ENCODE measurements around the gene HS3ST6. TPM values are rescaled to one million over a fixed set of nuclear protein-coding genes. Genes with fewer than 3 reads are reported as not detected.

The HS3ST6 gene
- total RNA-seq, 1 experiment from 2014 or later: not detected

DNA sequence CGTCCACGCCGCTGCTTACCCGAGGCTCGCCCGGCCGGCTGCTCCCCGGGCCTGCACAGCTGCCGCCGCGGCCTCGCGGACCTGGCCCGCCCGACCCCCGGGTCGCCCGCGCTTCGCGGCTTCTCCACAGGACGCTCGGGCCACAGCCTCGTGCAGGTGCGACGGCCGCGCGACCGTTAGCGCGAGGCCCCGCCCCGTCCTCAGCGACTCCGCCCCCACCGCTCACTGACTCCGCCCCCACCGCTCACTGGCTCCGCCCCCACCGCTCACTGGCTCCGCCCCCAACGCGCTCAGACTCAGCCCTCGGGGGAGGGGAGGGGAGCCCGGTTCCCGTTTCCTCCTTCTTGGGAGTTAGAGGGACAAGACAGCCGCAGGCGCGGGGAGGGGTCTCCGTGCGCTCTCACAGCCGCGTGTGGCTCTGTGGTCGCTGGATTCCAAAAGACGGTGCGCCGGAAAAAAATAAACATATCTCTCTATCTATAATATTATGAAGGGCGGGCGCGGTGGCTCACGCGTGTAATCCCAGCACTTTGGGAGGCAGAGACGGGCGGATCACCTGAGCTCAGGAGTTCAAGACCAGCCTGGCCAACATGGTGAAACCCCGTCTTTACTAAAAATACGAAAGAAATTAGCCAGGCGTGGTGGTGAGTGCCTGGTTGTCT lies 46.1 kb downstream of the HS3ST6 start, which contains the start of gene MEIOB:
Gene MEIOB (minus strand): TSS at position 191 of the 662 bp plus-strand sequence. CDS start 3,989 bp downstream, outside the sequence.
- ATAC-seq (peak; percentile 89), DNase-seq (ENCODE audit: low read depth, low spot score) (no peak)
- Histone ChIP-seq H3K9ac (ENCODE audit: low read length) (peak within 1 kb of the TSS; percentile 7; the same call in 1 of the 2 replicates), H3K4me3 (replicated peaks in 1 of 2; ENCODE audit: low read depth in 1 of 2, low read length in 2 of 2) (peak within 1 kb of the TSS; percentile 32 to 42), H3K27ac (ENCODE audit: low read depth, low read length) (no peak within 1 kb of the TSS), H4K20me1 (ENCODE audit: insufficient read depth) (no peaks in the 10 kb centered on the region), H3K9me2 (ENCODE audit: insufficient read depth) (no peaks in the 10 kb centered on the region), H2AFZ (ENCODE audit: low read depth, low read length, poor library complexity, severe bottlenecking) (peak within 1 kb of the TSS; percentile 89), H3K79me2 (ENCODE audit: insufficient read depth, low read length) (no peaks in the 10 kb centered on the region), H3K4me2 (ENCODE audit: low read length) (peak within 1 kb of the TSS; percentile 62), H3K27me3 (ENCODE audit: insufficient read depth, low read length) (no peaks in the 10 kb centered on the region), H3K9me3 (ENCODE audit: control insufficient read depth in 1 of 2, insufficient read depth in 1 of 2, low read depth in 1 of 2, low read length in 2 of 2) (no peaks in the 10 kb centered on the region), H3K36me3 (ENCODE audit: control insufficient read depth in 1 of 2, insufficient read depth in 2 of 2, low read length in 2 of 2) (no peaks in the 10 kb centered on the region), H3K4me1 (ENCODE audit: control insufficient read depth in 1 of 2, insufficient read depth in 2 of 2, low read length in 2 of 2) (peaks cover 9 to 20% of the 10 kb centered on the region in 2 experiments)
- intact Hi-C loops (cut with micrococcal nuclease): no loop called here
- TF ChIP-seq EGR1 (IDR thresholded peaks at IDR 0.05; ENCODE audit: low read depth): no peak
- no peak for TF ChIP-seq SP1 (IDR thresholded peaks at IDR 0.05; ENCODE audit: low read depth)
- TF ChIP-seq, protein P1, sequence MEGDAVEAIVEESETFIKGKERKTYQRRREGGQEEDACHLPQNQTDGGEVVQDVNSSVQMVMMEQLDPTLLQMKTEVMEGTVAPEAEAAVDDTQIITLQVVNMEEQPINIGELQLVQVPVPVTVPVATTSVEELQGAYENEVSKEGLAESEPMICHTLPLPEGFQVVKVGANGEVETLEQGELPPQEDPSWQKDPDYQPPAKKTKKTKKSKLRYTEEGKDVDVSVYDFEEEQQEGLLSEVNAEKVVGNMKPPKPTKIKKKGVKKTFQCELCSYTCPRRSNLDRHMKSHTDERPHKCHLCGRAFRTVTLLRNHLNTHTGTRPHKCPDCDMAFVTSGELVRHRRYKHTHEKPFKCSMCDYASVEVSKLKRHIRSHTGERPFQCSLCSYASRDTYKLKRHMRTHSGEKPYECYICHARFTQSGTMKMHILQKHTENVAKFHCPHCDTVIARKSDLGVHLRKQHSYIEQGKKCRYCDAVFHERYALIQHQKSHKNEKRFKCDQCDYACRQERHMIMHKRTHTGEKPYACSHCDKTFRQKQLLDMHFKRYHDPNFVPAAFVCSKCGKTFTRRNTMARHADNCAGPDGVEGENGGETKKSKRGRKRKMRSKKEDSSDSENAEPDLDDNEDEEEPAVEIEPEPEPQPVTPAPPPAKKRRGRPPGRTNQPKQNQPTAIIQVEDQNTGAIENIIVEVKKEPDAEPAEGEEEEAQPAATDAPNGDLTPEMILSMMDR (IDR thresholded peaks at IDR 0.05 in 2 of 3, conservative IDR thresholded peaks at IDR 0.05 in 1 of 3; ENCODE audit: borderline replicate concordance in 1 of 3, insufficient read depth in 1 of 3, low read depth in 2 of 3, low read length in 2 of 3): no peak
- no peak; the same call in 1 of the 2 replicates for TF ChIP-seq POLR2AphosphoS5 (IDR thresholded peaks at IDR 0.05; ENCODE audit: low read depth, low read length)
- TF ChIP-seq SRF (IDR thresholded peaks at IDR 0.05; ENCODE audit: low read depth): no peak
- no peak for TF ChIP-seq ELF1 (IDR thresholded peaks at IDR 0.05; ENCODE audit: borderline replicate concordance, low read depth)
- no peak for TF ChIP-seq TCF7L2 (IDR thresholded peaks at IDR 0.05; ENCODE audit: borderline replicate concordance, extremely low read depth, insufficient read depth, insufficient read length)
- CTCF ChIA-PET: no interaction called here
- BruUV-seq (replicated peaks): no TSS peak
- POLR2A ChIA-PET: interaction anchor here (1.8 kb wide), 1 partner anchor 92 kb away, joined by 5 read pairs; the partner anchor contains the start of gene RPS2
- RAD21 ChIA-PET (ENCODE audit: low non-redundant PET in 1 of 2, low total read pairs in 2 of 2, uncharacterized antibody in 2 of 2, unreplicated experiment in 2 of 2): interaction anchor here (0.6 to 0.7 kb wide), 3 partner anchors 12 to 77 kb away, joined by 3 to 5 read pairs (median 3); no protein-coding TSS in a partner anchor
